HFFc6 (cell line): ENCODE data around the gene SERPINB6. TPM values are rescaled to one million over a fixed set of nuclear protein-coding genes. Genes with fewer than 3 reads are reported as not detected.

Experiments used
- DNase-seq: peaks from one replicate; pipeline ENCODE4 v3.0.0-alpha.2; 2018
- H3K27ac Mint-ChIP-seq: 2 replicates; pipeline ENCODE4 v1.8.0; 2020; ENCODE audit warnings: mild to moderate bottlenecking, mixed read lengths
- H3K27me3 Mint-ChIP-seq: 2 replicates; pipeline ENCODE4 v1.8.0; 2021; ENCODE audit warnings: mild to moderate bottlenecking, moderate library complexity, mixed read lengths; ENCODE audit not compliant: insufficient read depth
- H3K36me3 Mint-ChIP-seq: 2 replicates; pipeline ENCODE4 v1.8.0; 2021; ENCODE audit warnings: low read depth, mixed read lengths
- H3K4me1 Mint-ChIP-seq: 2 replicates; pipeline ENCODE4 v1.8.0; 2020; ENCODE audit warnings: low read depth, mixed read lengths
- H3K4me3 Mint-ChIP-seq: 2 replicates; pipeline ENCODE4 v1.8.0; 2020; ENCODE audit warnings: mild to moderate bottlenecking, moderate library complexity, mixed read lengths
- H3K9me3 Mint-ChIP-seq: 2 replicates; pipeline ENCODE4 v1.8.0; 2020; ENCODE audit warnings: mild to moderate bottlenecking, mixed read lengths
- CTCF ChIP-seq: fragments of 200-600 bp; sonication (generic); IDR thresholded peaks from 2 replicates; pipeline ENCODE4 v1.5.0; 2021; ENCODE audit warnings: antibody characterized with exemption, mild to moderate bottlenecking
- total RNA-seq, 6 experiments: library from RNA; stranded (reverse); fragmentation: NEBNext Ultra II Directional; extraction: Animal tissue kit (Norgen Biotek cat#: 25700); gene quantifications; 2 replicates in 1 of 6; 3 replicates in 5 of 6; pipeline ENCODE4 v1.2.3, GENCODE V29; 2021

SERPINB6 gene
- total RNA-seq, 6 experiments from 2014 or later = 109 to 142 (median 134) TPM

GRCh38 chr6:2940010-2940850 lies 31.1 kb downstream of the SERPINB6 start:
- no peak for DNase-seq
- TF ChIP-seq CTCF = no peak
- no peak overlapping the region for H3K4me3 Mint-ChIP-seq
- H3K9me3 Mint-ChIP-seq = peaks cover 11% of the 10 kb centered on the region
- no peaks in the 10 kb centered on the region; the same call in 1 of the 2 replicates for H3K4me1 Mint-ChIP-seq
- H3K36me3 Mint-ChIP-seq = peaks cover 9% of the 10 kb centered on the region; the same call in 1 of the 2 replicates
- H3K27ac Mint-ChIP-seq = no peak overlapping the region
- H3K27me3 Mint-ChIP-seq = peaks cover 2% of the 10 kb centered on the region

DNA sequence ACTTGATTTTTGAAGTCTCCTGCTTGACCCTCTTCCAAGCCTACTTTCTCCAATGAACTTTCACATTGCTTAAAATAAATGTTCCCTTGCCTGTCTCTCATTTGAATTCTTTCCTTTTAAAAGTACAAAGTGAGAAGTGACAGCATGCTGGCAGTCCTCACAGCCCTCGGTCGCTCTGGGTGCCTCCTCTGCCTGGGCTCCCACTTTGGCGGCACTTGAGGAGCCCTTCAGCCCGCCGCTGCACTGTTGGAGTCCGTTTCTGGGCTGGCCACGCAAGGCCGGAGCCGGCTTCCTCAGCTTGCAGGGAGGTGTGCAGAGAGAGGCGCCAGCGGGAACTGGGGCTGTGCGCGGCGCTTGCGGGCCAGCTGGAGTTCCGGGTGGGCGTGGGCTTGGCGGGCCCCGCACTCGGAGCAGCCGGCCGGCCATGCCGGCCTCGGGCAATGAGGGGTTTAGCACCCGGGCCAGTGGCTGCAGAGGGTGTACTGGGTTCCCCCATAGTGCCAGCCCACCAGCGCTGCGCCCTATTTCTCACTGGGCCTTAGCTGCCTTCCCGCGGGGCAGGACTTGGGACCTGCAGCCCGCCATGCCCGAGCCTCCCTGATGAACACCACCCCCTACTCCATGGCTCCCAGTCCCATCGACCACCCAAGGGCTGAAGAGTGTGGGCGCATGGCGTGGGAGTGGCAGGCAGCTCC lies 31.9 kb downstream of the SERPINB6 start:
- H3K27ac Mint-ChIP-seq = no peak overlapping the region
- no peaks in the 10 kb centered on the region; the same call in 1 of the 2 replicates for H3K4me1 Mint-ChIP-seq
- H3K4me3 Mint-ChIP-seq = no peak overlapping the region
- DNase-seq = no peak
- TF ChIP-seq CTCF = no peak
- H3K36me3 Mint-ChIP-seq = peaks cover 9% of the 10 kb centered on the region; the same call in 1 of the 2 replicates
- H3K9me3 Mint-ChIP-seq = peaks cover 11% of the 10 kb centered on the region
- H3K27me3 Mint-ChIP-seq = peaks cover 3% of the 10 kb centered on the region

DNA sequence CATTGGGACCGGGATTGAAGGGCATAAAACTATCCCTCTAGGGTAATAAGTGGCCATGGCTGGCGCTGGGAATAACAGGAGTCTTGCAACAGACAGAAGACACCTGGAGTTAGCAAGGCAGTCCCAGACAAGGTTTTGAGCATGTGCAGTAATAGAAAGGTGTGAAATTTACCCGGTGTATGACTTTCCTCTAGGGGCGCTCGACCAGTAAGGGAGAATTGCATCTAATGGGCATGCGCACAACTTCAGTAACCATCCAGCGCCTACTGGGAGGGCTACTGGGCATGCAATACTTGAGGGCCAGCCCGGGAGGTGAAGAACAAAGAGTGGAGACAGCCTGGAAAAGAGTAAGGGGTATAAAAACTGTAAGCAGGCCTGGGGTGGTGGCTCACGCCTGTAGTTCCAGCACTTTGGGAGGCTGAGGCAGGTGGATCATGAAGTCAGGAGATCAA lies 32.7 kb downstream of the SERPINB6 start:
- no peak overlapping the region for H3K4me3 Mint-ChIP-seq
- peaks cover 5% of the 10 kb centered on the region for H3K27me3 Mint-ChIP-seq
- DNase-seq = no peak
- no peak overlapping the region for H3K27ac Mint-ChIP-seq
- no peaks in the 10 kb centered on the region; the same call in 1 of the 2 replicates for H3K4me1 Mint-ChIP-seq
- H3K9me3 Mint-ChIP-seq = peaks cover 11% of the 10 kb centered on the region
- peaks cover 9% of the 10 kb centered on the region; the same call in 1 of the 2 replicates for H3K36me3 Mint-ChIP-seq
- peak; percentile 29; the same call in 1 of the 2 replicates for TF ChIP-seq CTCF

- Mint-ChIP-seq H3K27me3 (peaks cover 5% of the 10 kb centered on the region), H3K36me3 (peaks cover 9% of the 10 kb centered on the region; the same call in 1 of the 2 replicates), H3K4me3 (no peak overlapping the region), H3K4me1 (no peaks in the 10 kb centered on the region; the same call in 1 of the 2 replicates), H3K9me3 (peaks cover 11% of the 10 kb centered on the region), H3K27ac (no peak overlapping the region)
- TF ChIP-seq CTCF = no peak
- no peak for DNase-seq
Measured at GRCh38 chr6:2938004-2938631, 33.2 kb downstream of the SERPINB6 start.

- Mint-ChIP-seq H3K27me3 (peaks cover 5% of the 10 kb centered on the region), H3K36me3 (peaks cover 9% of the 10 kb centered on the region; the same call in 1 of the 2 replicates), H3K4me1 (no peaks in the 10 kb centered on the region; the same call in 1 of the 2 replicates), H3K9me3 (peaks cover 11% of the 10 kb centered on the region), H3K27ac (no peak overlapping the region), H3K4me3 (no peak overlapping the region)
- no peak for TF ChIP-seq CTCF
- no peak for DNase-seq
Measured at GRCh38 chr6:2937627-2938003, 33.8 kb downstream of the SERPINB6 start.
